GM12878 (cell line): ENCODE data around the gene IMMP2L. TPM values are rescaled to one million over a fixed set of nuclear protein-coding genes. Genes with fewer than 3 reads are reported as not detected.

Experiments used
- ATAC-seq: fragments of 200-7000 bp; cut with Tn5 transposase; 3 replicates; pipeline ENCODE4 v1.9.1; 2020; ENCODE audit warnings: mild to moderate bottlenecking, moderate library complexity
- BruUV-seq: library from RNA; stranded (reverse); fragments of 400-500 nt; replicated peaks from 2 replicates; lab custom pipeline; 2021; lab: Mats Ljungman, UMichigan
- CTCF ChIA-PET: fragments of 300-600 bp; sonication (Branson Sonifier 250); formaldehyde crosslinking; extraction: SDS; loops from one replicate; lab custom pipeline; 2021; ENCODE audit warnings: inconsistent platforms; lab: Yijun Ruan, JAX
- POLR2A ChIA-PET: fragments of 350-600 bp; formaldehyde crosslinking; extraction: SDS; loops from one replicate; lab custom pipeline; 2021; ENCODE audit warnings: inconsistent platforms; lab: Charles Lee
- RAD21 ChIA-PET: fragments of 300-600 bp; sonication (Branson Sonifier 250); formaldehyde crosslinking; loops from one replicate; lab custom pipeline; 2023; ENCODE audit warnings: antibody characterized with exemption; ENCODE audit not compliant: unreplicated experiment; lab: Charles Lee
- SMC1A ChIA-PET: fragments of 300-600 bp; sonication (Branson Sonifier 250); formaldehyde crosslinking; loops from one replicate; lab custom pipeline; 2023; ENCODE audit not compliant: unreplicated experiment, uncharacterized antibody; lab: Charles Lee
- DNase-seq: peaks from one replicate; pipeline ENCODE4 v3.0.0-alpha.2; 2011; ENCODE audit warnings: low read depth, low spot score
- FAIRE-seq: peaks from 3 replicates; lab custom pipeline; 2011; peaks lifted over from hg19 to GRCh38; lab: Jason Lieb, UNC
- H2AFZ ChIP-seq: 2 replicates; pipeline ENCODE4 v1.6.0; 2011; ENCODE audit warnings: low read depth, low read length, control low read depth; ENCODE audit not compliant: control insufficient read depth
- H3K27ac ChIP-seq: 2 replicates; pipeline ENCODE4 v1.5.1; 2011; ENCODE audit warnings: control low read depth; ENCODE audit not compliant: control insufficient read depth, insufficient read depth
- H3K27me3 ChIP-seq, 2 experiments: replicated peaks in 1 of 2; 2 replicates each; pipeline versions ENCODE4 v1.6.0 to v1.6.1; 2011; ENCODE audit warnings: low read length in 1 of 2; ENCODE audit not compliant: control insufficient read depth in 2 of 2, insufficient read depth in 2 of 2
- H3K36me3 ChIP-seq, 2 experiments: 2 replicates each; pipeline ENCODE4 v1.5.1; 2011; ENCODE audit warnings: low read length in 1 of 2; ENCODE audit not compliant: control insufficient read depth in 2 of 2, insufficient read depth in 2 of 2
- H3K4me1 ChIP-seq: 2 replicates; pipeline ENCODE4 v1.6.1; 2011; ENCODE audit warnings: mild to moderate bottlenecking, low read length, moderate library complexity, mixed read lengths; ENCODE audit not compliant: control insufficient read depth, insufficient read depth
- H3K4me2 ChIP-seq: 2 replicates; pipeline ENCODE4 v1.6.0; 2011; ENCODE audit warnings: control low read depth; ENCODE audit not compliant: control insufficient read depth, insufficient read depth
- H3K4me3 ChIP-seq: fragments of 200-600 bp; sonication (generic); 2 replicates; pipeline ENCODE4 v1.5.1; 2016
- H3K79me2 ChIP-seq: 2 replicates; pipeline ENCODE4 v1.6.0; 2011; ENCODE audit warnings: low read length; ENCODE audit not compliant: control insufficient read depth, insufficient read depth
- H3K9ac ChIP-seq: 2 replicates; pipeline ENCODE4 v1.8.0; 2011; ENCODE audit warnings: low read length, control low read depth, mixed read lengths; ENCODE audit not compliant: control insufficient read depth, insufficient read depth
- H3K9me3 ChIP-seq: replicated peaks from 3 replicates; pipeline ENCODE4 v1.5.1; 2011; ENCODE audit warnings: mild to moderate bottlenecking, low read length; ENCODE audit not compliant: control insufficient read depth, insufficient read depth
- H4K20me1 ChIP-seq: 2 replicates; pipeline ENCODE4 v1.6.0; 2011; ENCODE audit not compliant: control insufficient read depth, insufficient read depth
- CREM ChIP-seq: IDR thresholded peaks from 2 replicates; pipeline ENCODE4 v1.6.1; 2014; ENCODE audit warnings: antibody characterized with exemption, low read depth
- ETV6 ChIP-seq, 2 experiments: fragments of 450-650 bp in 1 of 2; IDR thresholded peaks in 1 of 2; conservative IDR thresholded peaks in 1 of 2; 2 replicates each; pipeline ENCODE4 v1.6.1; 2014; ENCODE audit warnings: antibody characterized with exemption in 1 of 2, borderline replicate concordance in 1 of 2, low read depth in 1 of 2, mild to moderate bottlenecking in 1 of 2, moderate library complexity in 1 of 2
- FOXK2 ChIP-seq: fragments of 450-650 bp; IDR thresholded peaks from 2 replicates; pipeline ENCODE4 v1.6.1; 2017; ENCODE audit warnings: mild to moderate bottlenecking, moderate library complexity
- NRF1 ChIP-seq: conservative IDR thresholded peaks from 2 replicates; pipeline ENCODE4 v1.6.1; 2011; ENCODE audit warnings: mild to moderate bottlenecking, low read depth, low read length, improper control_type of control experiment
- RB1 ChIP-seq: fragments of 450-650 bp; formaldehyde crosslinking; IDR thresholded peaks from 2 replicates; pipeline ENCODE4 v1.6.1; 2017; ENCODE audit warnings: mild to moderate bottlenecking, borderline replicate concordance
- SMC3 ChIP-seq: IDR thresholded peaks from 2 replicates; pipeline ENCODE4 v1.6.1; 2011; ENCODE audit warnings: low read length, improper control_type of control experiment, borderline replicate concordance
- WGBS: methylation state at CpG from one replicate; pipeline ENCODE4 v1.1.6; 2016; ENCODE audit warnings: low lambda C conversion rate; ENCODE audit not compliant: insufficient replicate concordance, insufficient coverage; ENCODE audit errors: missing lambda C conversion rate; 5-methylcytosine and 5-hydroxymethylcytosine counted together
- in situ Hi-C: fragments of 300-500 bp; cut with MboI; formaldehyde crosslinking; loops from 9 replicates; pipeline ENCODE4 v1.14.3; 2018; ENCODE audit warnings: mixed read lengths
- intact Hi-C: fragments of 100-400 bp; cut with micrococcal nuclease; formaldehyde crosslinking; loops from one replicate; pipeline ENCODE4 v1.14.2; 2022; ENCODE audit not compliant: unreplicated experiment
- polyA plus RNA-seq, 11 experiments: library from polyadenylated mRNA; depleted of rRNA in 4 of 11; unstranded in 6 of 11; stranded (reverse) in 5 of 11; fragments of >200 nt; fragmentation: Nextera tagmentation in 4 of 11; fragmentation: Illumina TruSeq in 1 of 11; extraction: Ambion mirVana in 4 of 11; extraction: Trizol in 1 of 11; gene quantifications; 1 replicate in 1 of 11; 2 replicates in 10 of 11; pipeline versions ENCODE4 v1.2.1 to v1.2.3, GENCODE V29; 2011 to 2016; ENCODE audit warnings: inconsistent platforms in 2 of 11, missing spikeins in 2 of 11, low read depth in 1 of 11
- total RNA-seq, 4 experiments: library from RNA; depleted of rRNA in 3 of 4; stranded (reverse); fragments of >200 nt in 3 of 4; fragmentation: Illumina TruSeq in 1 of 4; extraction: Trizol in 1 of 4; gene quantifications; 2 replicates each; pipeline versions ENCODE4 v1.2.1 to v1.2.3, GENCODE V29; 2013 to 2021
- TF ChIP-seq, protein P1 (sequence below): fragments of 450-650 bp; IDR thresholded peaks from 2 replicates; pipeline ENCODE4 v1.6.1; 2017; ENCODE audit warnings: low read depth, mild to moderate bottlenecking, moderate library complexity
- TF ChIP-seq, protein P2 (sequence below): IDR thresholded peaks from 2 replicates; pipeline ENCODE4 v1.6.1; 2011; ENCODE audit warnings: low read depth, low read length, improper control_type of control experiment, borderline replicate concordance
- TF ChIP-seq, protein P3 (sequence below): IDR thresholded peaks from 2 replicates; pipeline ENCODE4 v1.6.1; 2011; ENCODE audit warnings: borderline replicate concordance, low read depth, mild to moderate bottlenecking, moderate library complexity, mixed read lengths, low read length; ENCODE audit not compliant: insufficient read depth; ENCODE audit errors: extremely low read length
- TF ChIP-seq, protein P4 (sequence below): fragments of 450-650 bp; formaldehyde crosslinking; IDR thresholded peaks from 2 replicates; pipeline ENCODE4 v1.5.0; 2022; ENCODE audit warnings: mild to moderate bottlenecking, missing genetic modification characterization

The IMMP2L gene
- total and polyA plus RNA-seq, 10 of the 15 experiments (the other 5 are each of a cell fraction or from before 2014, with no cell fraction given) = 12.6 to 46.3 (median 19.6) TPM

DNA sequence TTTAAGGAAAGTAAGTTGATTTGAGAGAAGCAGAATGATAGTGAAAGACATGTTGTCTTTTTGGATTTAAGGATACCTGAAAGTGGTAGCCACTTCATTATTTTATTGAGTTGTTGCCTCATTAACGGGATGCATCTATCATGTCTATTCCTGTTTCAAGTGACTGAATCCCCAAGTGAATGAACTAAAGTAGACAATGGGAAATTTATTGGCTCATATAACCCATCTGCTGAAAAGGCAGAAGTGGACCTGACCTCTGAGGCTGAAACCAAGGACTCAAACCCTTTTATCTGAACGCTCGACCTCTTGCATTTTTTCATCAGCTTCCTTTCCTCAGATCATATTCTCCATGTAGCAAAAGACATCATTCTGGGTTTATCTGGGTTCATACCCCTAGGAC is 937.0 kb downstream of the IMMP2L start:
- H3K9ac ChIP-seq = no peak overlapping the region
- WGBS = 27% methylated on average over 3 of the region's 3 CpGs
- H3K4me2 ChIP-seq = no peak overlapping the region
- POLR2A ChIA-PET = no interaction called here
- H3K4me3 ChIP-seq = no peak overlapping the region
- no peaks in the 10 kb centered on the region for H4K20me1 ChIP-seq
- DNase-seq (no peak), ATAC-seq (no peak), FAIRE-seq (no peak)
- TF ChIP-seq, protein P1, sequence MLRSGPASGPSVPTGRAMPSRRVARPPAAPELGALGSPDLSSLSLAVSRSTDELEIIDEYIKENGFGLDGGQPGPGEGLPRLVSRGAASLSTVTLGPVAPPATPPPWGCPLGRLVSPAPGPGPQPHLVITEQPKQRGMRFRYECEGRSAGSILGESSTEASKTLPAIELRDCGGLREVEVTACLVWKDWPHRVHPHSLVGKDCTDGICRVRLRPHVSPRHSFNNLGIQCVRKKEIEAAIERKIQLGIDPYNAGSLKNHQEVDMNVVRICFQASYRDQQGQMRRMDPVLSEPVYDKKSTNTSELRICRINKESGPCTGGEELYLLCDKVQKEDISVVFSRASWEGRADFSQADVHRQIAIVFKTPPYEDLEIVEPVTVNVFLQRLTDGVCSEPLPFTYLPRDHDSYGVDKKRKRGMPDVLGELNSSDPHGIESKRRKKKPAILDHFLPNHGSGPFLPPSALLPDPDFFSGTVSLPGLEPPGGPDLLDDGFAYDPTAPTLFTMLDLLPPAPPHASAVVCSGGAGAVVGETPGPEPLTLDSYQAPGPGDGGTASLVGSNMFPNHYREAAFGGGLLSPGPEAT = no peak
- TF ChIP-seq CREM (no peak), RB1 (no peak)
- SMC1A ChIA-PET = no interaction called here
- H3K4me1 ChIP-seq = no peaks in the 10 kb centered on the region
- H3K79me2 ChIP-seq = no peaks in the 10 kb centered on the region
- BruUV-seq = no TSS peak
- H2AFZ ChIP-seq = no peak overlapping the region
- H3K9me3 ChIP-seq = no peaks in the 10 kb centered on the region
- H3K27ac ChIP-seq = no peak overlapping the region
- no peaks in the 10 kb centered on the region for H3K36me3 ChIP-seq
- intact Hi-C loops = no loop called here
- RAD21 ChIA-PET = no interaction called here
- no peaks in the 10 kb centered on the region; a peak in 1 of 4 replicates for H3K27me3 ChIP-seq
- in situ Hi-C loops = no loop called here
- CTCF ChIA-PET = interaction anchor here (0.6 to 0.7 kb wide), 2 partner anchors 265 to 1190 kb away, joined by 3 read pairs; no protein-coding TSS in a partner anchor

DNA sequence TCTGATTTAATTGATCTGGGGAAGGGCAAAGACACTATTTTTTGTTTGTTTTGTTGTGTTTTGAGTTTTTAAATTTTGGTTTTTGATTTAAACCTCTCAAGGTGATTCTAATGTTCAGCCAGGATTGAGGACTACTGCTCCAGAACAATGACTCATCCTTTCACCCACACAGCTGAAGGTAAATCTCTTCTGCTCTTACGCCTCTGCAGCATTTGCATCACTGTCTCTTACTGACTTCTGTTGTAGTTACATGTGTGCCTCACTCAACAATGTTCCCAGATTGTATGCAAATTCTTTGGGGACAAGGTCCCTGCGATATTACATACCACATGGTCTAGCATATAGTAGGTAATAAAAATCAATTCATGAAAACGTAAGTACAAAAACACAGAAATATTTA is 938.9 kb downstream of the IMMP2L start:
- H3K36me3 ChIP-seq = no peaks in the 10 kb centered on the region
- no peak overlapping the region for H3K4me2 ChIP-seq
- ChIA-PET RAD21 (no interaction called here), CTCF (no interaction called here), SMC1A (no interaction called here), POLR2A (no interaction called here)
- WGBS = 31% methylated on average over 3 of the region's 3 CpGs
- H3K27ac ChIP-seq = no peak overlapping the region
- intact Hi-C loops (no loop called here), in situ Hi-C loops (no loop called here)
- no peak for DNase-seq
- no peaks in the 10 kb centered on the region; a peak in 1 of 4 replicates for H3K27me3 ChIP-seq
- H2AFZ ChIP-seq = no peak overlapping the region
- BruUV-seq = no TSS peak
- H3K4me3 ChIP-seq = no peak overlapping the region
- FAIRE-seq = no peak
- no peaks in the 10 kb centered on the region for H3K9me3 ChIP-seq
- H3K79me2 ChIP-seq = no peaks in the 10 kb centered on the region
- H3K9ac ChIP-seq = no peak overlapping the region
- no peak for ATAC-seq
- no peaks in the 10 kb centered on the region for H3K4me1 ChIP-seq
- no peaks in the 10 kb centered on the region for H4K20me1 ChIP-seq
- TF ChIP-seq FOXK2 (no peak), NRF1 (no peak), SMC3 (no peak), ETV6 (conservative IDR thresholded peaks at IDR 0.05 in 1 of 2, IDR thresholded peaks at IDR 0.05 in 1 of 2; ENCODE audit: borderline replicate concordance in 1 of 2, low read depth in 1 of 2) (no peak)
- TF ChIP-seq, protein P2, sequence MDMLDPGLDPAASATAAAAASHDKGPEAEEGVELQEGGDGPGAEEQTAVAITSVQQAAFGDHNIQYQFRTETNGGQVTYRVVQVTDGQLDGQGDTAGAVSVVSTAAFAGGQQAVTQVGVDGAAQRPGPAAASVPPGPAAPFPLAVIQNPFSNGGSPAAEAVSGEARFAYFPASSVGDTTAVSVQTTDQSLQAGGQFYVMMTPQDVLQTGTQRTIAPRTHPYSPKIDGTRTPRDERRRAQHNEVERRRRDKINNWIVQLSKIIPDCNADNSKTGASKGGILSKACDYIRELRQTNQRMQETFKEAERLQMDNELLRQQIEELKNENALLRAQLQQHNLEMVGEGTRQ = no peak
- TF ChIP-seq, protein P3, sequence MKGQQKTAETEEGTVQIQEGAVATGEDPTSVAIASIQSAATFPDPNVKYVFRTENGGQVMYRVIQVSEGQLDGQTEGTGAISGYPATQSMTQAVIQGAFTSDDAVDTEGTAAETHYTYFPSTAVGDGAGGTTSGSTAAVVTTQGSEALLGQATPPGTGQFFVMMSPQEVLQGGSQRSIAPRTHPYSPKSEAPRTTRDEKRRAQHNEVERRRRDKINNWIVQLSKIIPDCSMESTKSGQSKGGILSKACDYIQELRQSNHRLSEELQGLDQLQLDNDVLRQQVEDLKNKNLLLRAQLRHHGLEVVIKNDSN = no peak
- TF ChIP-seq, protein P4, sequence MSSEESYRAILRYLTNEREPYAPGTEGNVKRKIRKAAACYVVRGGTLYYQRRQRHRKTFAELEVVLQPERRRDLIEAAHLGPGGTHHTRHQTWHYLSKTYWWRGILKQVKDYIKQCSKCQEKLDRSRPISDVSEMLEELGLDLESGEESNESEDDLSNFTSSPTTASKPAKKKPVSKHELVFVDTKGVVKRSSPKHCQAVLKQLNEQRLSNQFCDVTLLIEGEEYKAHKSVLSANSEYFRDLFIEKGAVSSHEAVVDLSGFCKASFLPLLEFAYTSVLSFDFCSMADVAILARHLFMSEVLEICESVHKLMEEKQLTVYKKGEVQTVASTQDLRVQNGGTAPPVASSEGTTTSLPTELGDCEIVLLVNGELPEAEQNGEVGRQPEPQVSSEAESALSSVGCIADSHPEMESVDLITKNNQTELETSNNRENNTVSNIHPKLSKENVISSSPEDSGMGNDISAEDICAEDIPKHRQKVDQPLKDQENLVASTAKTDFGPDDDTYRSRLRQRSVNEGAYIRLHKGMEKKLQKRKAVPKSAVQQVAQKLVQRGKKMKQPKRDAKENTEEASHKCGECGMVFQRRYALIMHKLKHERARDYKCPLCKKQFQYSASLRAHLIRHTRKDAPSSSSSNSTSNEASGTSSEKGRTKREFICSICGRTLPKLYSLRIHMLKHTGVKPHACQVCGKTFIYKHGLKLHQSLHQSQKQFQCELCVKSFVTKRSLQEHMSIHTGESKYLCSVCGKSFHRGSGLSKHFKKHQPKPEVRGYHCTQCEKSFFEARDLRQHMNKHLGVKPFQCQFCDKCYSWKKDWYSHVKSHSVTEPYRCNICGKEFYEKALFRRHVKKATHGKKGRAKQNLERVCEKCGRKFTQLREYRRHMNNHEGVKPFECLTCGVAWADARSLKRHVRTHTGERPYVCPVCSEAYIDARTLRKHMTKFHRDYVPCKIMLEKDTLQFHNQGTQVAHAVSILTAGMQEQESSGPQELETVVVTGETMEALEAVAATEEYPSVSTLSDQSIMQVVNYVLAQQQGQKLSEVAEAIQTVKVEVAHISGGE (CRISPR knock-in tag) = no peak
